Endothelial cell (in vitro differentiated cells): ENCODE data around the gene RNF212. TPM values are rescaled to one million over a fixed set of nuclear protein-coding genes. Genes with fewer than 3 reads are reported as not detected.

Experiments
- DNase-seq: peaks from one replicate; pipeline ENCODE4 v3.0.0; 2021; ENCODE audit warnings: low spot score
- H3K27ac Mint-ChIP-seq: one replicate; pipeline ENCODE4 v1.8.0; 2021; ENCODE audit warnings: mixed read lengths, inconsistent platforms; ENCODE audit not compliant: unreplicated experiment
- H3K27me3 Mint-ChIP-seq: one replicate; pipeline ENCODE4 v1.8.0; 2021; ENCODE audit warnings: mild to moderate bottlenecking, moderate library complexity, mixed read lengths, inconsistent platforms; ENCODE audit not compliant: unreplicated experiment
- H3K36me3 Mint-ChIP-seq: one replicate; pipeline ENCODE4 v1.8.0; 2021; ENCODE audit warnings: mild to moderate bottlenecking, low read depth, mixed read lengths, inconsistent platforms; ENCODE audit not compliant: unreplicated experiment
- H3K4me1 Mint-ChIP-seq: one replicate; pipeline ENCODE4 v1.8.0; 2021; ENCODE audit warnings: mild to moderate bottlenecking, mixed read lengths, inconsistent platforms; ENCODE audit not compliant: unreplicated experiment
- H3K4me3 Mint-ChIP-seq: one replicate; pipeline ENCODE4 v1.8.0; 2021; ENCODE audit warnings: mild to moderate bottlenecking, mixed read lengths, inconsistent platforms; ENCODE audit not compliant: unreplicated experiment
- H3K9me3 Mint-ChIP-seq: one replicate; pipeline ENCODE4 v1.8.0; 2021; ENCODE audit warnings: mixed read lengths, inconsistent platforms; ENCODE audit not compliant: unreplicated experiment
- long read RNA-seq: library from polyadenylated mRNA; unstranded; transcript quantifications from one replicate; pipeline ENCODE4 v2.0.0, GENCODE V29; 2020; ENCODE audit not compliant: unreplicated experiment
- total RNA-seq: library from RNA; stranded (reverse); fragmentation: NEBNext Ultra II Directional; extraction: Animal tissue kit (Norgen Biotek cat#: 25700); gene quantifications from one replicate; pipeline ENCODE4 v1.2.1, GENCODE V29; 2021; ENCODE audit not compliant: unreplicated experiment
- TF ChIP-seq, protein P1 (sequence below): fragments of 200-600 bp; sonication (generic); IDR thresholded peaks from one replicate; pipeline ENCODE4 v1.5.0; 2021; ENCODE audit warnings: antibody characterized with exemption; ENCODE audit not compliant: unreplicated experiment

RNF212 gene, protein sequence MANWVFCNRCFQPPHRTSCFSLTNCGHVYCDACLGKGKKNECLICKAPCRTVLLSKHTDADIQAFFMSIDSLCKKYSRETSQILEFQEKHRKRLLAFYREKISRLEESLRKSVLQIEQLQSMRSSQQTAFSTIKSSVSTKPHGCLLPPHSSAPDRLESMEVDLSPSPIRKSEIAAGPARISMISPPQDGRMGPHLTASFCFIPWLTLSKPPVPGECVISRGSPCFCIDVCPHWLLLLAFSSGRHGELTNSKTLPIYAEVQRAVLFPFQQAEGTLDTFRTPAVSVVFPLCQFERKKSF
- 3.3 TPM for total RNA-seq
- long read RNA-seq, partial matches to known transcripts, result 0 of 1 reads
- long read RNA-seq, other reads (novel, unspliced or antisense), result 1 of 1 reads

DNA sequence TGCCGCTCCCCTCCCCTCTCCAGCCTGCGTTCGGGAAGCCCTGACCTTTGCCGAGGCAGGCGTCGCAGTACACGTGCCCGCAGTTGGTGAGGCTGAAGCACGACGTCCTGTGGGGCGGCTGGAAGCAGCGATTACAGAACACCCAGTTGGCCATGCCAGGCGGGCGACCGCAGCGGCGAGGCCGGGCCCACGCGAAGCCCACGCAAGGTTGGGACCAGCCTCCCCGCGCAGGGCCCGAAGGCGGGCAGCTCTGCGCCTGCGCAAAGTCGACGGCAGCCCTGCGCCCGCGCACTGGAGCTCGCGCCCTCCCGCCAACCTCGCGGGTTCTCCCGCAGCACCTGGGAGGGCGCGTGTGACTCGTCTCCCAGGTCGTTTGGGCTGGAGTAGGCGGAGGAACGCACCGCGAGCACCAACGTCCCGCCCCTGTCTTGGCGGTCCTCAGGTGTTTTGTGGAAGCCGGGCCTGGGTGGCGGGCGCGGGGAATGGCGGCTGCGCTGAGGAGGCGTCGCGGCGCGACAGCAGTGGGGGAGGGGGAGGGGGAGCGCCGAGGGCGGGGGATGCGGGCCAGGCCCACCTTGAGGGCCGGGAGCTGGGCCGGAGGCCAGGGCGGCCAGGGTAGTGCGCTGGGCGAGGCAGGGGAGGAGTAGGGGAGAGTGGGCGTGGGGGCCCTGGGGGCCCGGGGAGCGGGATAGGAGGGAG lies at the start of gene RNF212:
Gene RNF212 (minus strand): TSS at position 254 of the 699 bp plus-strand sequence. CDS start 100 bp downstream, at position 154.
- peaks cover 9% of the 10 kb centered on the region for H3K27me3 Mint-ChIP-seq

GRCh38 chr4:1160351-1160750 lies 47.0 kb upstream of the RNF212 start:
- peaks cover 6% of the 10 kb centered on the region for H3K27me3 Mint-ChIP-seq
- H3K4me1 Mint-ChIP-seq, result no peaks in the 10 kb centered on the region
- no peaks in the 10 kb centered on the region for H3K9me3 Mint-ChIP-seq
- no peak overlapping the region for H3K27ac Mint-ChIP-seq
- TF ChIP-seq, protein P1, sequence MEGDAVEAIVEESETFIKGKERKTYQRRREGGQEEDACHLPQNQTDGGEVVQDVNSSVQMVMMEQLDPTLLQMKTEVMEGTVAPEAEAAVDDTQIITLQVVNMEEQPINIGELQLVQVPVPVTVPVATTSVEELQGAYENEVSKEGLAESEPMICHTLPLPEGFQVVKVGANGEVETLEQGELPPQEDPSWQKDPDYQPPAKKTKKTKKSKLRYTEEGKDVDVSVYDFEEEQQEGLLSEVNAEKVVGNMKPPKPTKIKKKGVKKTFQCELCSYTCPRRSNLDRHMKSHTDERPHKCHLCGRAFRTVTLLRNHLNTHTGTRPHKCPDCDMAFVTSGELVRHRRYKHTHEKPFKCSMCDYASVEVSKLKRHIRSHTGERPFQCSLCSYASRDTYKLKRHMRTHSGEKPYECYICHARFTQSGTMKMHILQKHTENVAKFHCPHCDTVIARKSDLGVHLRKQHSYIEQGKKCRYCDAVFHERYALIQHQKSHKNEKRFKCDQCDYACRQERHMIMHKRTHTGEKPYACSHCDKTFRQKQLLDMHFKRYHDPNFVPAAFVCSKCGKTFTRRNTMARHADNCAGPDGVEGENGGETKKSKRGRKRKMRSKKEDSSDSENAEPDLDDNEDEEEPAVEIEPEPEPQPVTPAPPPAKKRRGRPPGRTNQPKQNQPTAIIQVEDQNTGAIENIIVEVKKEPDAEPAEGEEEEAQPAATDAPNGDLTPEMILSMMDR, result no peak
- H3K4me3 Mint-ChIP-seq, result no peak overlapping the region
- DNase-seq, result no peak
- H3K36me3 Mint-ChIP-seq, result peaks cover 7% of the 10 kb centered on the region

More for the DNA sequence above, at the start of gene RNF212:
- TF ChIP-seq, protein P1, result no peak
- H3K4me1 Mint-ChIP-seq, result no peaks in the 10 kb centered on the region
- no peak within 1 kb of the TSS for H3K27ac Mint-ChIP-seq
- H3K4me3 Mint-ChIP-seq, result no peak within 1 kb of the TSS
- DNase-seq, result peak; percentile 32
- no peaks in the 10 kb centered on the region for H3K9me3 Mint-ChIP-seq
- H3K36me3 Mint-ChIP-seq, result peaks cover 8% of the 10 kb centered on the region

- TF ChIP-seq, protein P1, result no peak
- no peaks in the 10 kb centered on the region for H3K4me1 Mint-ChIP-seq
- H3K27me3 Mint-ChIP-seq, result peaks cover 2% of the 10 kb centered on the region
Observed at GRCh38 chr4:1156069-1156468, 42.7 kb upstream of the RNF212 start.

GRCh38 chr4:1155314-1155713 lies 42.0 kb upstream of the RNF212 start:
- DNase-seq, result no peak
- Mint-ChIP-seq H3K9me3 (no peaks in the 10 kb centered on the region), H3K36me3 (peaks cover 12% of the 10 kb centered on the region), H3K4me3 (no peak overlapping the region), H3K27ac (no peak overlapping the region), H3K27me3 (peaks cover 2% of the 10 kb centered on the region), H3K4me1 (no peaks in the 10 kb centered on the region)
- TF ChIP-seq, protein P1, result no peak

More at GRCh38 chr4:1156069-1156468, 42.7 kb upstream of the RNF212 start:
- DNase-seq, result no peak
- no peak overlapping the region for H3K4me3 Mint-ChIP-seq
- no peak overlapping the region for H3K27ac Mint-ChIP-seq
- no peaks in the 10 kb centered on the region for H3K9me3 Mint-ChIP-seq
- peaks cover 12% of the 10 kb centered on the region for H3K36me3 Mint-ChIP-seq
